GM21515 (cell line): ENCODE results near the gene ABHD15.

Experiments used
- ATAC-seq: cut with Tn5 transposase; IDR thresholded peaks from one replicate; pipeline ENCODE4 v1.9.1; 2021; ENCODE audit not compliant: unreplicated experiment

ABHD15 gene

GRCh38 chr17:29583324-29584248 is 16.7 kb upstream of the ABHD15 start:
- no peak for ATAC-seq

DNA sequence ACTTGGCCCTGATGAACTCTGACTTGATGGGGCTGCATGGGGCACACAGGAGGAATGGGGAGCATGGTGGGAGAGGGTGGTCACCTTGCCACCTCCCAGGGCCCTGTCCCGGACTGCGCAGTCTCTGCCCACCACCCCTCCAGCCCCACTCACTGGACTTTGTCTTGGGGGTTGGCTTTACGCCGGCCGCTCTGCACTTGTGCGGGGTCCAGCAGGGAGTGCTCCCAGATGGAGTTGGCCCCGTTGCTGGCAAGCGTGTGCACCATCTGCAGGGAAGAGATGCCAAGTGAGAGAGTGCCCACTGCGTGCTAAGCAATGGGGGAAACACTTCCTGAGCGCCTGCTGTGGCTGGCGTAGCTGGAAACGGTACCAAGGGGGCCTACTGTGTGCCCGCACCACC is 15.9 kb upstream of the ABHD15 start:
- no peak for ATAC-seq

DNA sequence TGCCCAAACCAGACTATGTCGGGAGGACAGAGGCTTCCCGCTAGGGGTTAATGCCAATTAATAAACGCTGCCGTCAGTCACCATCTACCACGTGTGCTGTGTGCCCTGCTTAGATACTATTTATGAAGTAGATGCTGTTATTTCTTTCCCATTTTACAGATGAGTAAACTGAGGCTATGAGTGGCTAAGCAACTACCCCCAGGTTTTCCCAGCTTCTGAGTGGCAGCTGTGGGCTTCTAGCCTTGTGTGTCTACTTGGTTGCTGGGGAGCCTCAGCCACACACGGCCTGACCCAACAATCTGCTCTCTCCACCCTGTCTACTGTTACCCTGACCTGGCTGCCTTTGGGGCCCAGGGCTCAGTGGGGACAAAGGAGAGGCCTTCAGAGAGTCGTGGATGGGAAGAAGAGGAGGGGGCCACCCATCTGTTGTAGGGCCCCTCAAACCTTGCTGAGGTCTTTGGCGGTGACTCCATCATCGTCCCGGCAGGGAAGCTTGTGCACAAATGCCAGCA is 15.5 kb upstream of the ABHD15 start:
- no peak for ATAC-seq

DNA sequence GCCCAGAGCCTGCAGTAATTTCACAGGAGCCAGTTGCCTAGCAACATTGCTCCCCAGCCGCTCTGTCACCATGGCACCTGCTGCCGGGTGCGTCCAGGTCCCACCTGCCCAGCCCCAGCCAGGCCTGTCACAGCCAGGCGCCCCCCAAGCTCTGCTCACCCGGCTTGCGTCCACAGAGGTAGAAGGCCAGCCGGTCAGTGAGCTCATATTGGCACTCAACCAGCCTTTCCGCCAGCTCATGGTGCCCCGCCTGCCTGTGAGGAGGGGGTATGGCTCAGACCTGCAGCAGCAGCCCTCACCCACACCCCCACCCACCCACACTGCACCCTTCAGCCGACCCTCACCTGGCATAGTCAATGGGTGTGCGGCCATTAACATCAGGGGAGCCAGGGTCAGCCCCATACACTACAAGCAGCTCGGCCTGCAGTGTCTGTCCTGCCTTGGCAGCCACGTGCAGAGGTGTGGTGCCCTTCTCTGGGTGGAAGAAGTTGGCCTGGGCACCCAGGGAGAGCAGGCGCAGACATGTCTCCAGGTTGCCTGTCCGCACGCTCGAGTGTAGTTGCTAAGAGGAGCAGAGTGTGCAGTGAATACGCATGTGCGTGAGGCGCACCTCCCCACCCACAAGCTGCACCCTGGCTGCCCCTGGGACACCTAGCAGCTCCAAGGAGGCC is 14.9 kb upstream of the ABHD15 start:
- ATAC-seq = no peak

- ATAC-seq = no peak
These were observed 13.3 kb upstream of the ABHD15 start for GRCh38 chr17:29579866-29580771.

DNA sequence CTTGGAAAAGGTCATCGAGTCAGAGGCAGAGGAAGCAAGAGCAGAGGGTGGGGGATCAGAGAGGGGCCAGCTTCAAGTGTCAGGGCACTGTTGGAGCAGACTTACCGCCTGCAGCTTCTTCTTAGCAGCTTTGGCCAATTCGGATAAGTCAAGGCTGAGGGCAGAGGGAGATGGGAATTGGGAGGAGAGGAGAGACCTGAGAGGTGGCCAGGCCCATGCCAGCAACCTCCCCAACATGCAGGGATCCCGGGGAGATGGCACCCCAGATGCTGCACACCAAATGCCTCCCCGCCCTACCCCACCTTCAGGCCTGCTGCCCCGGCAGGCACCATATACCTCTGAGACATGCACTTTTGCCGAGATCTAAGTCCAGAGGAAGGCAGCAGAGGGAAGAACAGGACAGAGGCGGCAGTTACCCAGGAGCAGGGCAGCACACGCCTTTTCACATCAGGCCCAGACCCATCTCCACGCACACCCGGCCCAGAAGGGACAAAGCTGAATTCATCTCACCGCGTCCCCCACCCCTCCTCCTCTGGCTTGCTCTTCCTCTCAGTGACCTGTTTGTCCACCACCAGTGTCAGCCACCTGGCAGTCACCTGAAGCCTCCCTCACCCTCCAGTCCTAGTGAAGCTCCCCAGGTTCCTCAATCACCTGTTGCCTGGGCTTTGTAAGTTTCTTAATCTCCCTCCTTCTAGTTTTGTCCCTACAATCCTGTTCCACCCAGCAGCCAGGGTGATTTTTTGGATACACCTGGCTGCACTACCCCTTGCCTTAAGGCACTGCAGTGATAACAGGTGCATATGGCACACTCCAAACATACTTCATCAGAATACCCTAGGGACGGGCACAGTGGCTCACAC is 12.0 kb upstream of the ABHD15 start:
- ATAC-seq = no peak

DNA sequence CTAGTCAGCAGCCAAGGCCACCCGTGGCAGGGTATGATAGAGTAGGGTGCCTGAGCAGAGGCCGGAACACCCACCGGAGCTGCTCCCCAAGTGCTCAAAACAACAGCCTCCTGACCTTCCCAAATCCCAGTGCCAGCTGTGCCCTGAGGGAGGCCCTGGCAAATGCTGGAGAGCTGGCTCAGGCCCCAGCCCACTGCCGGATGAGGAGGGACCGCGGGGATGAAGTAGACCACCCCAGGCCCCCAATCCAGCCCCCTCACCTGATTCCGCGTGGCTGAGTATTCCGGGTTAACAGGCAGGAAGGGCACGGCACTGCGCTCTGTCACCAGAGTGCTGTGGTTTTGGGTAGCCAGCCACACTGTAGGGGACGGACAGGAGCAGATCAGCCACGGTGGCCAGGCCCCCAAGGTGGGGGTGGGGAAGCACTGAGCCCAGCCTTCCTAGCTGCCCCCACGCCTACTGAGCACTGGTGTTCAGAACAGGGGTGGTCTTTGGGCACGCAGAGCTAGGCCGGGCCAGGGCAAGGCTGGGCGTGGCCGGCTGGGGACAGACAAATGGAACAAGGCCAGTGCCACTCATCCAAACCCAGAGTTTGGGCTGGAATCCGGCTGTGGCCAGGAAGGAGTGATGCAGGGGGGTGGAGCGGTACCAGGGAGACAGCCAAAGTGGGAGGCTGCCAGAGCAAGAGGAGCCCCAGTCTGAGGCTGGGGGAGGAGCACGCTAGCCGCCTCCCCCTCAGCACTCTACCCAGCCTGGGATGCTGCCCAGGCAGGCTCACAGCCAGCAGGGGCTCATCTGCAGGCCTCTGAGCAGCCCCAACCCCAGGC is 10.8 kb upstream of the ABHD15 start:
- ATAC-seq = no peak

DNA sequence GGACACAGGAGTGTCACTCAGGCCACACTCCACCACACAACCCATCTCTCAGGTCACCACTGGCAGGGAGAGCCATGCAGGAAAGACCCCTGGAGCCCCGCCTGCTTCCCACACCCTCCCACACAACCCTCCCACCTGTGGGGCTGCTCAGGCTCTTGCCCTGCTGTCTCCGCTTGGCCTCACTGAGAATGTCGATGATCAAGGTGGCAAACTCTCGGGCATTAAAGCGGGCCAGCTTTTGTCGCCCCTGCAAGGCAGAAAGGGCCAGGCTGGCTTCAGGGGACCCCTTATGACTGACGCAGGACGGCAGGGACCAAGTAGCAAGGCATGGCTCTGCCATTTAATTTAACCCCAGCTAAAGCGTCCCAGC is 10.1 kb upstream of the ABHD15 start:
- no peak for ATAC-seq

- no peak for ATAC-seq
These were observed 9.6 kb upstream of the ABHD15 start for GRCh38 chr17:29576214-29577000.

DNA sequence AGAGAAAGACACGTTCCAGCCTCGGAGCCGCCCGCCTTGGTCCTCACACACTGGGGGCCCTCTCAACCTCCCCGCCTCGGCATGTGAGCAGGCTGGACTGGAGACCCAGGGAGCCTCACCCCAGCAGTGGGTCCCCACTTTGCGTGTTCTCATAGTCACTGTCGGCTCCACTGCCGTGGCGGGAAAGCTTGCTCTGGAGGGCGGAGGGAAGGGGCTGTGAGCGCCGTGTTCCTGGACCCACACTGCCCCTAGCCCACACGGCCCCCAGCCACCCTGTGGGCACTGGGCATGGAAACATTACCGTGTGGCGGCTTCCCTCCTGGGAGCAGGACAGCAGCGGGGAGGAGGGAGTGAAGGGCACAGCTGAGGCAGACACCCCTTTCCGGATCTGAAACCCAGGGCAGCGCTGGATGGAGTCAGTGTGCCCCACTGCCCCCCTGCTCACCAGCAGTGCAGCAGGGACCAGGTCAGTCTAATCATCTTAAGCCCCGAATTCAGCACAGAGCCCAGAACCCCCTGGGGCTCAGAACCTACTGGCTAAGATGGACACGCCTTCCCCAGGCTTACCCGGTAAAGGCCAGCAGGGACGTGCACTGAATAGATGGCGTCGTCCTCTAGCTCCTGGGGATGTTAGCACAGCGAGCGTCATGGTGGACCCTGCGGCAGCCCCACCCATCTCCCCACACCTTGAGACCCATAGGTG is 8.8 kb upstream of the ABHD15 start:
- ATAC-seq = no peak

GRCh38 chr17:29574732-29575510 is 8.1 kb upstream of the ABHD15 start:
- no peak for ATAC-seq

GRCh38 chr17:29573871-29574731 is 7.3 kb upstream of the ABHD15 start:
- no peak for ATAC-seq

DNA sequence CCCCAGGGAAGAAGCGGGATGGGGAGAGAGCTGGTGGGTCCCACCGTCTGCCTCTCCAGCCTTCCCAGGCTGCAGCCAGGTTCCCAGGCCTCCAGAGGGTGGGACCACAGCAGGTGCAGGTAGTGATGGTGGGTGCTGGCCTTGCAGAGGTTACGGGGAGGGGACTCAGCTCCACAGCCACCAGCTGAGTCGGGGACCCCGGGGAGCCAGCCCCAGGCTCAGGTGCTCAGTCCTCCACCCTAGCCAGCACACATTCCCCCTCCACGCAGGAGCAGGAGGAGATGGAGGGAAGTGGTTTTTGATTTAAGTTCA is 6.7 kb upstream of the ABHD15 start:
- ATAC-seq = no peak

DNA sequence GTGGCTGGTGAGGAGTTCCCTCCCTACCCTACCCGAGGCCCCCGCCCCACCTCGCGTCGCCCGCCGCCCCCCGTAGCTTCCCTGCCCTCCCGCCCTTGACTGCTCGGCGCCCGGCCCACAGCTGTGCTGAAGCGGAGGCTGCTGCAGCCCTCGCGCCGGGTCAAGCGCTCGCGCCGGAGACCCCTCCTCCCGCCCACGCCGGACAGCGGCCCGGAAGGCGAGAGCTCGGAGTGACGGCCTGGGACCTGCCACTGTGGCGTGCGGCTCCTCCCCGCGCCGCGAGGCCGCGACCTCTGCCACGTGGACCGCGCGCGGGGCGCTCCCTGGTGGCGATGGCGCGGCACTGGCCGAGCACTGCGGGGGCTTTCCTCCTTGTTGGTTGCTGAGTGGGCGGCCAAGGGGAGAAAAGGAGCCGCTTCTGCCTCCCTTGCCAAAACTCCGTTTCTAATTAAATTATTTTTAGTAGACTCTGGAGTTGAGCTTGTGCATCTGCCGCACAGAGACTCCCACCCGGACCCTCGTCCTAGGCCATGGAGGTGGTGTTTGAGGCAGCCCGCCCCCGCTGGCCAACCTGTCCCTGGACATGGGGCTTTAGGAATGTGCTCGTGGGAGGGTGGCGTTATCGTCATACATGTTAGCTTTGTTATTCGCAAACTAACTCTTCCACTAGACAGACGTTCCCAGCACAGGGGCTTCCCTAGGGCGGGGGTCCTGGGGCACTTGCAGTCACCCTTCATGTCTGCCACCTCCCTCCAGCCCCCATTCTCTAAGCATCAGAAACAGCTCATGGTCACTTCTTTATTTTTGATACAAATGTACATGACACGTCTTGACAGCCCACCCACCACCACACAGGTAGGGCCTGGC is 6.1 kb upstream of the ABHD15 start:
- no peak for ATAC-seq

DNA sequence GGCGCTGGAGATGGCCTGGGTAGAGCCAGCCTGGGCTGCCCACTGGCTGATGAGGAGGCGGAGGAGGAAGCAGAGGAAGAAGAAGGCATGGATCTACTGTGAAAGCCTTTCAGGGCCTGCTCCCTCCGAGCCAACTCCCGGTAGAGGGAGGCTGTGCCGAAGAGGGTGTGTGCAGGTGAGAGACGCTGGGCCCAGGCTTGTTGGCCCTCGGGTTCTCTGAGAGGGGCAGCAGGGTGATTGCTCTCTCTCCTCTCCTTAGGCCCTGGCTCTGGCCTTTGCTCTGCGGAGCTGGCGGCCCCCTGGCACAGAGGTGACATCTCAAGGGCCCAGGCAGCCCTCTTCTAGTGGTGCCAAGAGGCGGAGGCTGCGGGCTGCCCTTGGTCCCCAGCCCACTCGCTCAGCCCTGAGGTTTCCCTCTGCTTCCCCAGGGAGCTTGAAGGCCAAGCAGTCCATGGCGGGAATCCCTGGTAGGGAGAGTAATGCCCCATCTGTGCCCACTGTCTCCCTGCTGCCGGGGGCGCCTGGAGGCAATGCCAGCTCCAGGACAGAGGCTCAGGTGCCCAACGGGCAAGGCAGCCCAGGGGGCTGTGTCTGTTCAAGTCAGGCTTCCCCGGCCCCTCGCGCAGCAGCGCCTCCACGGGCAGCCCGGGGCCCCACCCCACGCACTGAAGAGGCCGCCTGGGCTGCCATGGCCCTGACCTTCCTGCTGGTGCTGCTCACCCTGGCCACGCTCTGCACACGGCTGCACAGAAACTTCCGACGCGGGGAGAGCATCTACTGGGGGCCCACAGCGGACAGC is 5.2 kb upstream of the ABHD15 start:
- ATAC-seq = no peak
